Measurements from ENCODE around the gene MAN2A1. TPM values are rescaled to one million over a fixed set of nuclear protein-coding genes. Genes with fewer than 3 reads are reported as not detected.

Gene MAN2A1
- total and polyA plus RNA-seq, 10 donors, result 9.5 to 84.8 (median 54.5) TPM

DNA sequence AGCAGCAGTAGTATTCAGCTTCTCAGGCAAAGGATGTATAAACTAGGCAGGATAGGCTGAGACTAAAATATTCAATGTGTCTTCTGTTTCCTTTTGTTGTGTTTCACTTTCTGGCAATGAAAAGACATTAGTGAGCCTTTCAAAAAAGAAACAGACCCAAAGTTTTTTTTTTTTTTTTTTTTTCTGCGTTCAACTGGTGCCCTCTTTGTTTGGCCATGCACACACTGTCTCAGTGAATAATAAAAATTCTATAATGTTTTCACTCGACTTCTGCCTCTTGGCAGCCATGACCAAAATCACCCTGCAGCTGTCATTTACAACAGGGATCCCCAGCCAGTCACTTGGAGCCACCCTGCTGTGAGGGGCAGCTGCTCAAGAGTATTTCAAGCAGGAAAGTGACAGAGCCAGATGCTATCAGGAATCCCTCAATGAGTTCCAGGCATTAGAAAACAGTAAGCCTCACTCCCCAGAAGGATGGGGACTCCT, 44.0 kb upstream of the MAN2A1 start:
- TF ChIP-seq, protein P1, sequence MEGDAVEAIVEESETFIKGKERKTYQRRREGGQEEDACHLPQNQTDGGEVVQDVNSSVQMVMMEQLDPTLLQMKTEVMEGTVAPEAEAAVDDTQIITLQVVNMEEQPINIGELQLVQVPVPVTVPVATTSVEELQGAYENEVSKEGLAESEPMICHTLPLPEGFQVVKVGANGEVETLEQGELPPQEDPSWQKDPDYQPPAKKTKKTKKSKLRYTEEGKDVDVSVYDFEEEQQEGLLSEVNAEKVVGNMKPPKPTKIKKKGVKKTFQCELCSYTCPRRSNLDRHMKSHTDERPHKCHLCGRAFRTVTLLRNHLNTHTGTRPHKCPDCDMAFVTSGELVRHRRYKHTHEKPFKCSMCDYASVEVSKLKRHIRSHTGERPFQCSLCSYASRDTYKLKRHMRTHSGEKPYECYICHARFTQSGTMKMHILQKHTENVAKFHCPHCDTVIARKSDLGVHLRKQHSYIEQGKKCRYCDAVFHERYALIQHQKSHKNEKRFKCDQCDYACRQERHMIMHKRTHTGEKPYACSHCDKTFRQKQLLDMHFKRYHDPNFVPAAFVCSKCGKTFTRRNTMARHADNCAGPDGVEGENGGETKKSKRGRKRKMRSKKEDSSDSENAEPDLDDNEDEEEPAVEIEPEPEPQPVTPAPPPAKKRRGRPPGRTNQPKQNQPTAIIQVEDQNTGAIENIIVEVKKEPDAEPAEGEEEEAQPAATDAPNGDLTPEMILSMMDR (IDR thresholded peaks at IDR 0.05 in 8 of 11, conservative IDR thresholded peaks at IDR 0.05 in 3 of 11), result no peak
- no peak for TF ChIP-seq POLR2AphosphoS5 (IDR thresholded peaks at IDR 0.05)
- no peak for TF ChIP-seq POLR2A (IDR thresholded peaks at IDR 0.05)
- intact Hi-C loops (cut with DNase I; ENCODE audit: low total_unique reads), result no loop called here
- WGBS, 5 donors, result 51 to 80% (median 74%) methylated on average over 2 of the region's 2 CpGs
- H3K27me3 ChIP-seq (replicated peaks in 1 of 7), result no peaks in the 10 kb centered on the region
- H3K4me3 ChIP-seq, result no peak overlapping the region
- H3K36me3 ChIP-seq, result no peaks in the 10 kb centered on the region
- no peak for DNase-seq
- H3K4me1 ChIP-seq, result no peaks in the 10 kb centered on the region
- H3K27ac ChIP-seq, result no peak overlapping the region
- H3K9me3 ChIP-seq, result no peaks in the 10 kb centered on the region

DNA sequence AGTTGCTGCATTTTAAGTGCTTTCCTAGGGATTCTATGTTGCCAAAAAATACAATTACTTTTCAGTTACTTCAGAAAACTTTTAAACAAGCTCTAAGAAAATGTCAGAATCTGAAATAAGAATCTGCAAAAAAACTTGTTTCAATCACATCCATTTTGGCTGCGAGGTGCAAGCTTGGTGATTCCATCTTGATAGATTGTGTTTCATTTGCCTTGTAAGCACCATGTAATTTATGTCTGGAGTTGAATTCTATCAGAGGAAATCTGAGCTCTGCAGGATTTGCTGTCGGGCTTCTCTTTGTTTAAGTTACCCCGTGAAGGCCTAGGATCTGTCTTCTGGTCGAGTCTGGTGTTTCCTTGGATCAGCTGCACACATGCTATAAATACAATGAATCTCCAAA, 40.4 kb upstream of the MAN2A1 start:
- no peaks in the 10 kb centered on the region for H3K9me3 ChIP-seq
- TF ChIP-seq POLR2AphosphoS5 (IDR thresholded peaks at IDR 0.05), result no peak
- TF ChIP-seq, protein P1 (IDR thresholded peaks at IDR 0.05 in 8 of 11, conservative IDR thresholded peaks at IDR 0.05 in 3 of 11), result no peak
- TF ChIP-seq POLR2A (IDR thresholded peaks at IDR 0.05), result no peak
- no peaks in the 10 kb centered on the region for H3K36me3 ChIP-seq
- H3K4me1 ChIP-seq, result no peaks in the 10 kb centered on the region
- WGBS, 5 donors, result 54 to 72% (median 67%) methylated on average over 4 of the region's 4 CpGs
- no peak overlapping the region for H3K27ac ChIP-seq
- H3K4me3 ChIP-seq, result no peak overlapping the region
- intact Hi-C loops (cut with DNase I; ENCODE audit: low total_unique reads), result no loop called here
- DNase-seq, result no peak
- H3K27me3 ChIP-seq (replicated peaks in 1 of 7), result no peaks in the 10 kb centered on the region

DNA sequence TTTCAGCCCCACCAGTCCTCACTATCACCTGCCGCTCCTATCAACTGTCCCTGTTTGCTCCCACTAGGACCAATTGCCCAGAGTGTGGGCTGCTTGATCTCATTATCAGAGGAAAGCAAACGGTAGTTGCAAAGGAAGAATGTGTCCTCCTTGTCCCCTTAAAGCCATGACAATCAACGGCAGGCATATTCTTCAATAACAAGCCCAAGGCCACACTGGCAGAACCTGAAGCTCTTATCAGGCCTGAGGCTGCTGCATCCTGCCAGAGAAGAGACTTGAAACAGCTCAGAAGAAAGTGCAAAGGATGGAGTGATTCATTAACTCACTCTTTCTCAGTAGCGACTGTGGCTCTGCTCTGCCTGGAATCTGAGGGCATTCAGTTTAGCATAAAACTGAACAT, 39.2 kb upstream of the MAN2A1 start:
- TF ChIP-seq POLR2A (IDR thresholded peaks at IDR 0.05) (no peak), POLR2AphosphoS5 (IDR thresholded peaks at IDR 0.05) (no peak)
- TF ChIP-seq, protein P1 (IDR thresholded peaks at IDR 0.05 in 8 of 11, conservative IDR thresholded peaks at IDR 0.05 in 3 of 11), result no peak
- peaks cover 0 to 2% (median 0%) of the 10 kb centered on the region in 6 donors for H3K4me1 ChIP-seq
- DNase-seq, result no peak
- no peaks in the 10 kb centered on the region for H3K27me3 ChIP-seq (replicated peaks in 1 of 7)
- H3K9me3 ChIP-seq, result no peaks in the 10 kb centered on the region
- intact Hi-C loops (cut with DNase I; ENCODE audit: low total_unique reads), result no loop called here
- no peak overlapping the region for H3K4me3 ChIP-seq
- H3K36me3 ChIP-seq, result no peaks in the 10 kb centered on the region
- WGBS, 5 donors, result 46 to 55% (median 51%) methylated on average over 4 of the region's 4 CpGs
- H3K27ac ChIP-seq, result no peak overlapping the region

DNA sequence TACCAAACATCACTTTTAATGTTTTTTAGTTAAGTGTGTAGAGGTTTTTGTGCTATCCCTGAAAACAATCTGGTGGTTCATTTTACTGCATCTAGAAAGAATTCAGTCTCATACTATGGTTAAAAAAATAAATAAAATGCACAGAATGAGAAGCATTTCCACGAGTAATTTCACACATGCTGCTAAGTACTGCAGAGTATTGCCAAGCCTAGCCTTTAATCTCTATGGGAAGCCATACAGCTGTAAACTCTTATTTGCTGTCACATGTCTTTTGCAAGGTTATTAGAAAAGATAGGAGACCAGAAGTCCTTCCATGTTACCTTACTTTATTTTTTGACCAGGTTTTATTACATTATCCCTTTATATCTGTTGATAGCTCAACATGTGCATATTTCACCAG, 37.6 kb upstream of the MAN2A1 start:
- intact Hi-C loops (cut with DNase I; ENCODE audit: low total_unique reads), result no loop called here
- TF ChIP-seq POLR2AphosphoS5 (IDR thresholded peaks at IDR 0.05) (no peak), POLR2A (IDR thresholded peaks at IDR 0.05) (no peak)
- TF ChIP-seq, protein P1 (IDR thresholded peaks at IDR 0.05 in 8 of 11, conservative IDR thresholded peaks at IDR 0.05 in 3 of 11), result no peak
- WGBS, 5 donors, result 48 to 74% (median 64%) methylated on average over 1 of the region's 1 CpG
- no peaks in the 10 kb centered on the region for H3K9me3 ChIP-seq
- no peak for DNase-seq
- H3K27me3 ChIP-seq (replicated peaks in 1 of 7), result no peaks in the 10 kb centered on the region
- H3K4me1 ChIP-seq, result peaks cover 0 to 18% (median 10%) of the 10 kb centered on the region in 6 donors
- no peaks in the 10 kb centered on the region for H3K36me3 ChIP-seq
- no peak overlapping the region for H3K4me3 ChIP-seq
- no peak overlapping the region for H3K27ac ChIP-seq

All from spleen (tissue), 11 donors.